ENCODE data around the gene RASGEF1C. TPM values are rescaled to one million over a fixed set of nuclear protein-coding genes. Genes with fewer than 3 reads are reported as not detected.

RASGEF1C gene
- total RNA-seq, 2 experiments from 2014 or later = not detected

GRCh38 chr5:180215783-180216630 lies 7.0 kb upstream of the RASGEF1C start:
- no peaks in the 10 kb centered on the region for H3K4me1 ChIP-seq (ENCODE audit: insufficient read depth, low read length, poor library complexity, severe bottlenecking)
- no peak overlapping the region for H3K4me2 ChIP-seq (ENCODE audit: low read length)
- no peak overlapping the region for H3K27ac ChIP-seq (ENCODE audit: low read depth, low read length, poor library complexity, severe bottlenecking)
- intact Hi-C loops (cut with micrococcal nuclease; ENCODE audit: unreplicated experiment) = no loop called here
- H2AFZ ChIP-seq (ENCODE audit: low read length) = no peak overlapping the region
- H3K4me3 ChIP-seq (ENCODE audit: low read depth, low read length, poor library complexity, severe bottlenecking) = no peak overlapping the region
- CTCF ChIA-PET (ENCODE audit: unreplicated experiment) = no interaction called here
- POLR2A ChIA-PET = no interaction called here
- H3K79me2 ChIP-seq (ENCODE audit: insufficient read depth, low read depth, low read length) = no peaks in the 10 kb centered on the region
- H4K20me1 ChIP-seq (ENCODE audit: insufficient read depth, low read length) = no peaks in the 10 kb centered on the region
- DNase-seq (ENCODE audit: low spot score) = no peak
- BruUV-seq (replicated peaks) = no TSS peak
- no peaks in the 10 kb centered on the region for H3K36me3 ChIP-seq (ENCODE audit: insufficient read depth, low read length)
- TF ChIP-seq CTCF (conservative IDR thresholded peaks at IDR 0.05; ENCODE audit: low read length) = no peak
- TF ChIP-seq EZH2phosphoT487 (IDR thresholded peaks at IDR 0.05; ENCODE audit: borderline replicate concordance, low read depth, low read length) = no peak
- no peaks in the 10 kb centered on the region for H3K9me3 ChIP-seq (ENCODE audit: low read length)
- H3K9me2 ChIP-seq (ENCODE audit: insufficient read depth, low read length) = no peaks in the 10 kb centered on the region

GRCh38 chr5:180214870-180215770 lies 6.1 kb upstream of the RASGEF1C start:
- TF ChIP-seq CTCF (conservative IDR thresholded peaks at IDR 0.05; ENCODE audit: low read length) = no peak
- TF ChIP-seq EZH2phosphoT487 (IDR thresholded peaks at IDR 0.05; ENCODE audit: borderline replicate concordance, low read depth, low read length) = no peak
- ChIA-PET CTCF (ENCODE audit: unreplicated experiment) (no interaction called here), POLR2A (no interaction called here)
- H3K79me2 ChIP-seq (ENCODE audit: insufficient read depth, low read depth, low read length) = no peaks in the 10 kb centered on the region
- no peak for DNase-seq (ENCODE audit: low spot score)
- H2AFZ ChIP-seq (ENCODE audit: low read length) = no peak overlapping the region
- H3K4me3 ChIP-seq (ENCODE audit: low read depth, low read length, poor library complexity, severe bottlenecking) = no peak overlapping the region
- intact Hi-C loops (cut with micrococcal nuclease; ENCODE audit: unreplicated experiment) = no loop called here
- H3K27ac ChIP-seq (ENCODE audit: low read depth, low read length, poor library complexity, severe bottlenecking) = no peak overlapping the region
- H4K20me1 ChIP-seq (ENCODE audit: insufficient read depth, low read length) = no peaks in the 10 kb centered on the region
- no TSS peak for BruUV-seq (replicated peaks)
- no peaks in the 10 kb centered on the region for H3K9me3 ChIP-seq (ENCODE audit: low read length)
- no peaks in the 10 kb centered on the region for H3K9me2 ChIP-seq (ENCODE audit: insufficient read depth, low read length)
- H3K36me3 ChIP-seq (ENCODE audit: insufficient read depth, low read length) = no peaks in the 10 kb centered on the region
- no peak overlapping the region for H3K4me2 ChIP-seq (ENCODE audit: low read length)
- no peaks in the 10 kb centered on the region for H3K4me1 ChIP-seq (ENCODE audit: insufficient read depth, low read length, poor library complexity, severe bottlenecking)
